Astrocyte (in vitro differentiated cells and primary cell): ENCODE data around the gene RTP3. TPM values are rescaled to one million over a fixed set of nuclear protein-coding genes. Genes with fewer than 3 reads are reported as not detected.
A peak's percentile ranks its signal among the peaks of the same experiment; 100 is the strongest.
"Not testable (repeated sequence)": the region's sequence is repeated elsewhere in the genome, so short reads cannot be mapped to it uniquely, and the experiment has no call there.

ENCODE experiments used
- DNase-seq: peaks from one replicate; pipeline ENCODE4 v3.0.0-alpha.2; 2010; ENCODE audit warnings: low read depth
- FAIRE-seq: peaks from 2 replicates; lab custom pipeline; 2011; peaks lifted over from hg19 to GRCh38; lab: Jason Lieb, UNC
- H2AFZ ChIP-seq: 2 replicates; pipeline ENCODE4 v1.6.0; 2012; ENCODE audit warnings: low read depth, low read length, inconsistent platforms
- H3K27ac ChIP-seq: 2 replicates; pipeline ENCODE4 v1.5.1; 2011; ENCODE audit warnings: low read depth, low read length, inconsistent platforms
- H3K27me3 ChIP-seq: 2 replicates; pipeline ENCODE4 v1.6.0; 2011; ENCODE audit warnings: low read length, inconsistent platforms; ENCODE audit not compliant: insufficient read depth
- H3K36me3 ChIP-seq: 2 replicates; pipeline ENCODE4 v1.5.1; 2011; ENCODE audit warnings: low read length, inconsistent platforms; ENCODE audit not compliant: insufficient read depth
- H3K4me1 ChIP-seq: 2 replicates; pipeline ENCODE4 v1.5.1; 2011; ENCODE audit warnings: low read length, inconsistent platforms; ENCODE audit not compliant: insufficient read depth
- H3K4me2 ChIP-seq: 2 replicates; pipeline ENCODE4 v1.6.0; 2012; ENCODE audit warnings: low read length, inconsistent platforms
- H3K4me3 ChIP-seq: 2 replicates; pipeline ENCODE4 v1.5.1; 2011; ENCODE audit warnings: low read depth, mild to moderate bottlenecking, low read length, inconsistent platforms; ENCODE audit not compliant: insufficient read depth
- H3K79me2 ChIP-seq: 2 replicates; pipeline ENCODE4 v1.6.0; 2012; ENCODE audit warnings: mild to moderate bottlenecking, low read length, inconsistent platforms; ENCODE audit not compliant: insufficient read depth
- H3K9ac ChIP-seq: 2 replicates; pipeline ENCODE4 v1.6.0; 2012; ENCODE audit warnings: mild to moderate bottlenecking, low read length, inconsistent platforms
- H3K9me3 ChIP-seq: 2 replicates; pipeline ENCODE4 v1.5.1; 2012; ENCODE audit warnings: low read depth, mild to moderate bottlenecking, low read length, inconsistent platforms; ENCODE audit not compliant: insufficient read depth
- H4K20me1 ChIP-seq: 2 replicates; pipeline ENCODE4 v1.6.0; 2012; ENCODE audit warnings: low read length, inconsistent platforms; ENCODE audit not compliant: insufficient read depth
- H3K27ac Mint-ChIP-seq: one replicate; pipeline ENCODE4 v1.8.0; 2021; ENCODE audit warnings: mild to moderate bottlenecking, mixed read lengths; ENCODE audit not compliant: unreplicated experiment
- H3K27me3 Mint-ChIP-seq: one replicate; pipeline ENCODE4 v1.8.0; 2021; ENCODE audit warnings: low read depth, mixed read lengths; ENCODE audit not compliant: unreplicated experiment
- H3K36me3 Mint-ChIP-seq: one replicate; pipeline ENCODE4 v1.8.0; 2021; ENCODE audit warnings: low read depth, mixed read lengths; ENCODE audit not compliant: unreplicated experiment
- H3K4me1 Mint-ChIP-seq: one replicate; pipeline ENCODE4 v1.8.0; 2021; ENCODE audit warnings: low read depth, mixed read lengths; ENCODE audit not compliant: unreplicated experiment
- H3K4me3 Mint-ChIP-seq: one replicate; pipeline ENCODE4 v1.8.0; 2021; ENCODE audit warnings: mild to moderate bottlenecking, moderate library complexity, mixed read lengths; ENCODE audit not compliant: unreplicated experiment
- H3K9me3 Mint-ChIP-seq: one replicate; pipeline ENCODE4 v1.8.0; 2021; ENCODE audit warnings: mild to moderate bottlenecking, mixed read lengths; ENCODE audit not compliant: unreplicated experiment
- CTCF ChIP-seq: IDR thresholded peaks from 2 replicates; pipeline ENCODE4 v1.5.1; 2011; ENCODE audit warnings: low read depth, mild to moderate bottlenecking, inconsistent platforms, low read length, moderate library complexity; ENCODE audit not compliant: insufficient read depth
- EZH2 ChIP-seq: IDR thresholded peaks from 2 replicates; pipeline ENCODE4 v1.6.1; 2012; ENCODE audit warnings: mild to moderate bottlenecking, low read length, inconsistent platforms; ENCODE audit not compliant: insufficient read depth
- total RNA-seq: library from RNA; stranded (reverse); gene quantifications from 2 replicates; pipeline ENCODE4 v1.2.1, GENCODE V29; 2021

The RTP3 gene
- total RNA-seq, 1 donor from 2014 or later = not detected

GRCh38 chr3:46546896-46547440 lies 49.2 kb downstream of the RTP3 start:
- no peaks in the 10 kb centered on the region for H3K36me3 Mint-ChIP-seq
- peaks cover 10% of the 10 kb centered on the region for H3K4me1 ChIP-seq
- no peaks in the 10 kb centered on the region for H3K27me3 ChIP-seq
- H3K9me3 Mint-ChIP-seq = peaks cover 2% of the 10 kb centered on the region
- DNase-seq (no peak), FAIRE-seq (no peak)
- H3K79me2 ChIP-seq = no peaks in the 10 kb centered on the region
- H3K27me3 Mint-ChIP-seq = no peaks in the 10 kb centered on the region
- H2AFZ ChIP-seq = no peak overlapping the region
- no peak overlapping the region for H3K27ac ChIP-seq
- H3K4me2 ChIP-seq = no peak overlapping the region
- H4K20me1 ChIP-seq = no peaks in the 10 kb centered on the region
- H3K4me1 Mint-ChIP-seq = peaks cover 12% of the 10 kb centered on the region
- H3K9me3 ChIP-seq = no peaks in the 10 kb centered on the region
- H3K36me3 ChIP-seq = no peaks in the 10 kb centered on the region
- H3K27ac Mint-ChIP-seq = no peak overlapping the region
- H3K4me3 Mint-ChIP-seq = no peak overlapping the region
- no peak overlapping the region for H3K4me3 ChIP-seq
- H3K9ac ChIP-seq = no peak overlapping the region
- TF ChIP-seq EZH2 (no peak), CTCF (no peak)

DNA sequence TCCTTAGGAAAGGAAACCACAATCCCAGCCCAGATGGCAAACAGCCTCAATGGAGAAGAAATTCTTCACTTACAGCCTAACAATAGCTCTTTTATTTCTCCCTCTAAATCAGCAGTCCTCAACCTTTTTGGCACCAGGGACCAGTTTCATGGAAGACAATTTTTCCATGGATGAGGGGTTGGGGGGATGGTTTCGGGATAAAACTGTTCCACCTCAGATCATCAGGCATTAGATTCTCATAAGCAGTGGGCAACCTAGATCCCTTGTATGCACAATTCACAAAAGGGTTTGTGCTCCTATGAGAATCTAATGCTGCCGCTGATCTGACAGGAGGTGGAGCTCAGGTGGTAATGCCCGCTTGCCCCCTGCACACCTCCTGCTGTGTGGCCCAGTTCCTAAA lies 50.8 kb downstream of the RTP3 start:
- H3K4me1 ChIP-seq, DNase-seq, H4K20me1 ChIP-seq, H3K27ac Mint-ChIP-seq, H2AFZ ChIP-seq, H3K36me3 ChIP-seq, H3K27me3 ChIP-seq, H3K27me3 Mint-ChIP-seq, H3K79me2 ChIP-seq, H3K27ac ChIP-seq, H3K9me3 ChIP-seq, H3K9ac ChIP-seq, H3K4me2 ChIP-seq, H3K4me3 ChIP-seq, FAIRE-seq, H3K36me3 Mint-ChIP-seq, H3K4me1 Mint-ChIP-seq, H3K4me3 Mint-ChIP-seq, H3K9me3 Mint-ChIP-seq: not testable (repeated sequence)

GRCh38 chr3:46549408-46549904 lies 51.7 kb downstream of the RTP3 start:
- no peak for TF ChIP-seq EZH2
- no peaks in the 10 kb centered on the region for H4K20me1 ChIP-seq
- no peaks in the 10 kb centered on the region for H3K9me3 ChIP-seq
- H3K27me3 Mint-ChIP-seq = no peaks in the 10 kb centered on the region
- H3K4me3 ChIP-seq = no peak overlapping the region
- peaks cover 2% of the 10 kb centered on the region for H3K9me3 Mint-ChIP-seq
- H3K27ac ChIP-seq = no peak overlapping the region
- FAIRE-seq (no peak), DNase-seq (peak; percentile 31)
- no peak overlapping the region for H3K9ac ChIP-seq
- H3K27ac Mint-ChIP-seq = peak overlapping the region; percentile 47
- no peak overlapping the region for H3K4me2 ChIP-seq
- H3K79me2 ChIP-seq = no peaks in the 10 kb centered on the region
- H3K27me3 ChIP-seq = no peaks in the 10 kb centered on the region
- no peaks in the 10 kb centered on the region for H3K36me3 Mint-ChIP-seq
- H2AFZ ChIP-seq = no peak overlapping the region
- H3K4me3 Mint-ChIP-seq = no peak overlapping the region
- H3K4me1 ChIP-seq = peaks cover 3% of the 10 kb centered on the region
- peaks cover 3% of the 10 kb centered on the region for H3K4me1 Mint-ChIP-seq
- no peaks in the 10 kb centered on the region for H3K36me3 ChIP-seq
